Activated T-cell treated with anti-CD3 and anti-CD28 coated beads for 48 hours (primary cell): ENCODE measurements around the gene MMRN2.
"Not testable (repeated sequence)": the region's sequence is repeated elsewhere in the genome, so short reads cannot be mapped to it uniquely, and the experiment has no call there.

Source experiments
- DNase-seq: peaks from one replicate; pipeline ENCODE4 v3.0.0-alpha.2; 2020; ENCODE audit warnings: low read depth

Gene MMRN2

DNA sequence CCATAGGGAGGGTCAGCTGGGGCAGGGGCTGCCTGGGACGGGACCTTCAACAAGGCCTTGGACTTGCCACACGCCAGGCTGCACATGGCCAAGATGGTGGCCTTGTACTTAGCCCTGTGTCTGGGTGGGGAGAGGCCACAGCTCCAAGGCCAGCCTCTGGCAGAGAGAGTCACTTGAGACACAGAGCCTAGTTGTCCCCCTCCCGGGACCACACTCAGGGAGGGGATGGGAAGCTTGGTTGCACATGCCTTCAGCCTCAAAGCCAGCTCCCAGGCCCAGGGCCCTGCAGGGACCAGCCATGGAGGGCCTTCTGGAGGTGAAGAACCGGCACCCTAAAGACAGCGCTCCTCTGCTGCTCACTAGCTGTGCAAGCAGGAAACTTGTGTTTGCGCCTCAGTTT is 16.7 kb downstream of the MMRN2 start:
- DNase-seq = no peak

DNA sequence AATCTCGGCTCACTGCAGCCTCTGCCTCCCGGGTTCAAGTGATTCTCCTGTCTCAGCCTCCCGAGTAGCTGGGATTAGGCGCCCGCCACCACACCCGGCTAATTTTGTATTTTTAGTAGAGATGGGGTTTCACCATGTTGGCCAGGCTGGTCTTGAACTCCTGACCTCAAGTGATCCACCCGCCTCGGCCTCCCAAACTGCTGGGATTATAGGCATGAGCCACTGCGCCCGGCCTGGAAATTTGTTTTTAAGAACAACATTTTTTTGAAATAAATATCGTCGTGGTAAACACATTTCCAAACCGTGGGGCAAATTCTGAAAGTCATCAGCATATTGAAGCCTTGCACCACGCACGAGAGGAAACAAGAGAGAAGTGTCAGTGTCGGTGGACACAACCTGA is 17.3 kb downstream of the MMRN2 start:
- DNase-seq = not testable (repeated sequence)

DNA sequence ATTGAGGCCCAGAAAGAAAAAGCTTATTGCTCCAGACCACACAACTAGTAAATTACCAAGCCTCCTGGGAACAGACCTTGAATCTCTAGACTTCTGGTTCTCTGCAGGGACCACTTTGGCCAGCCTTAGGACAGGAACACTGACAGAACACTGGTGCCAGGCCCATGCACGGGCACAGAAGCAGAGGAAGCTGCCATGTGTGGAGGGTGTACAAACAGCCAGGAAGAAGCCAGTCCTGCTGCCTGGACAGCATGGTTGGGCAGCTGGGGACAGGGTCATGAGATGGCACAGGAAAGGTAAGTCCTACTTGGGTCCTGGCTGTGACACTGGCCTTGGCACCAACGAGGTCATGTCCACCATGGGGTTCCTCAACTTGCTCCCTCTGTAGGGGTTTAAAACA is 19.2 kb downstream of the MMRN2 start:
- DNase-seq = no peak

DNA sequence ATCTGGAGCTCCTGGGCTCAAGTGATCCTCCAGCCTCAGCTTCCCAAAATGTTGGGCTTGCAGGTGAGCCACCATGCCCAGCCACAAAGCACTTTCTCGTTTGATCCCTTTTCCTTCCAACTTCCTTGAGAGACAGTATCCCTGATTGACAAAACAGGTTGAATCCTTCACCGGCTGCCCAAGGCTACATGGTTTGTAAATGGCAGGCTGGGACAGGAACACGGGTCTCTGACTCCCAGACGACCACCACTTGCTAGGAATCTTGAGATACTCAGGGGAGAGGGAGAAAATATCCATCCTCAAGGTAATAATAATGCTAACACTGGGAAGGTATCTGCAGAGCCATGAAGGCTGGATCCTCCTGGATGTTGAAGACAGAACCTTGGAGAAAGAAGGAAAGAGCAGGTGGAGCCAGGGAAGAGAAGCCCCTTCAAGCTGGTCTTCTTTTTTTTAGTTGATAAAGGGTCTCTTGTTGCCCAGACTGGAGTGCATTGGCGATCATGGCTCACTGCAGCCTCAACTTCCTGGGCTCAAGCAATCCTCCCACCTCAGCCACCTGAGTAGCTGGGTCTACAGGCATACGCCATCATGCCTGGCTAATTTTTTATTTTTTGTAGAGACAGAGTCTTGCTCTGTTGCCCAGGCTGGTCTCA is 19.8 kb downstream of the MMRN2 start:
- DNase-seq = no peak

DNA sequence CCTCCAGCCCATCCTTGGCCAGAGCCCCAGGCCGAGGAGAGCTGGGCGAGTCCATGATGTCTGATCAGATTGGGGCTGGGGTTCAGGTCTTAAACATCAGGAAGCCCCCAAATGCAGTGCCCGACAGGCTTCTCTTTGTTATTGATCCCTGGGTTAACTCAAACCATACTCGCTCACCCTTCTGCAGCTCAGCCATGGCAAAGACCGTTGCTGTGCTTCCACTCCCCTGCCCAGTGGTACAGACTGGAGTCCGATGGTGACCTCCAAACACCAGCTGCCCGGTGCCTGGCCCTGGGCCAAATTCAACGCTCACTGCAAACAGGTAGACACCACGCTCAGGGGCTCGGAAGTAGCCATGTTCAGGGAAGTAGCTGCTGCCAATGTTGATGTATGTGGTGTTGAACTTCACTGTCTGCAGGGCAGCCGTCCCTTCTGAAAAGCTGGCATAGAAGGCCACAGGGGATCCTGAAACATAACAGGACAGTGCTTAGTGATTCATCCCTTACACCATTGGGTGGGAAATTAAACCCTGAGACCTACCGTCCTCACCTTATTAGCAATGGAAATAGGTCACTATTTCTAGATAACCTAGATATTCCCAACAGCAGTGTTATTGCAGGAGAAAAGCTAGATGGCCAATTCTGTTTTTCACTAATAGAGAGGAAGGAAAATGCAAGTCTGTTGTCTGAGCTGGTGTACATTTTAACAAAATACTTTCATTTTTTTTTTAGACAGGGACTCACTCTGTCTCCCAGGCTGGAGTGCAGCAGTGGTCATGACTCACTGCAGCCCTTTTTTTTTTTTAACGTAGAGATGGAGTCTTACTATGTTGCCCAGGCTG is 20.5 kb downstream of the MMRN2 start:
- no peak for DNase-seq

DNA sequence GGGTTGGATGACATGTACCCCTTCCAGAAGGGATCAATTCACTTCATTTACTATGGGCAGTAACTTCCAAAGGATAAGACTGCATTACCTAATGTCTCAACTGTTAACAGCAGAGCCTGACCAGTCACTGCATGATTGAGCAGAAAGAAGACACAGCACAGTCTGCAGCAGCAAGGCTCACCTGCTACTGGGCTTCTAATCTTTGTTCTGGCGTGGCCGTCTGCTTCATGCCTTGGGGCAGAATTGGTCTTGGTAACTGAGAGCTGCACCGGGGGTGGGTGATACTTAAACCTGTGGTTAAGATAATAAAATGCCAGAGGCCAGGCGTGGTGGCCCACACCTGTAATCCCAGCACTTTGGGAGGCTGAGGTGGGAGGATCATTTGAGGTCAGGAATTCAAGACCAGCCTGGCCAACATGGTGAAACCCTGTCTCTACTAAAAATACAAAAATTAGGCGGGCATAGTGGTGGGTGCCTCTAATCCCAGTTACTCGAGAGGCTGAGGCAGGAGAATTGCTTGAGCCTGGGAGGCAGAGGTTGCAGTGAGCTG is 23.2 kb downstream of the MMRN2 start:
- not testable (repeated sequence) for DNase-seq

DNA sequence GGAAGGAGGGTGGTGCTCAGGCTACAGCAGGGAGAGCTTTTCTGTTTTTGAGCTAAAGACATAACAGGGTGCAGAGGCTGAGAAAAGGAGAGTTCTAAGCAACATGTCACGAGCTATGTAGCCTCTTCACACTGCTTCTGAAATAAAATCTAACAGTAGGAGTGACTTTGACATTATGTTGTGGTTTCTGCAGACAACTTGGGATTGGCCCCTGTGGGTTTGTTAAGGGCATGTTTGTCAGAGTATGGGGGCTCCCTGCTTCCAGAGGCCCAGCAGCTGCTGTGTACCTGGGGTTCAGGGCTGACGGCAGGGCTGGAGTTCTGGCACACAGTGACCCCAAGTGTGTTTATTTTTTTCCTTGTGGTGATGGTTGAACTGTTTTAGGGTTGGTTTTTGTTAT is 24.7 kb downstream of the MMRN2 start:
- DNase-seq = no peak

DNA sequence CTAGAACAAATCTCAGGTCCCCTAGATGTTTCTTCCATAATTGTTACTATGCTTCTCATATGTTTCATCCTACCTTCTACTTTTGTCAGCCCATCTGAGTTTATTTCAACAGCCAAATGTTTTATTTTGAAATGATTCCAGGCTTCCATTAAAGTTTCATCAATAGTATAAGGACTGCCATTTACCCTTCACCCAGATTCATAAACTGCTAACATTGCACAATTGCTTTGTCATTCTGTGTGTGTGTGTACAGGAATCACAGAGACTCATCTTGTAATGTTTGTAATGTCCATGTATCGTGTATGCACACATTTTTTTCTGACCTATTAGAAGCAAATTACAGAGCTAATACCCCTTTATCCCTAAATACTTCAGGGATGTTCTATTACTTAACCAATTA is 25.5 kb downstream of the MMRN2 start:
- DNase-seq = no peak

DNA sequence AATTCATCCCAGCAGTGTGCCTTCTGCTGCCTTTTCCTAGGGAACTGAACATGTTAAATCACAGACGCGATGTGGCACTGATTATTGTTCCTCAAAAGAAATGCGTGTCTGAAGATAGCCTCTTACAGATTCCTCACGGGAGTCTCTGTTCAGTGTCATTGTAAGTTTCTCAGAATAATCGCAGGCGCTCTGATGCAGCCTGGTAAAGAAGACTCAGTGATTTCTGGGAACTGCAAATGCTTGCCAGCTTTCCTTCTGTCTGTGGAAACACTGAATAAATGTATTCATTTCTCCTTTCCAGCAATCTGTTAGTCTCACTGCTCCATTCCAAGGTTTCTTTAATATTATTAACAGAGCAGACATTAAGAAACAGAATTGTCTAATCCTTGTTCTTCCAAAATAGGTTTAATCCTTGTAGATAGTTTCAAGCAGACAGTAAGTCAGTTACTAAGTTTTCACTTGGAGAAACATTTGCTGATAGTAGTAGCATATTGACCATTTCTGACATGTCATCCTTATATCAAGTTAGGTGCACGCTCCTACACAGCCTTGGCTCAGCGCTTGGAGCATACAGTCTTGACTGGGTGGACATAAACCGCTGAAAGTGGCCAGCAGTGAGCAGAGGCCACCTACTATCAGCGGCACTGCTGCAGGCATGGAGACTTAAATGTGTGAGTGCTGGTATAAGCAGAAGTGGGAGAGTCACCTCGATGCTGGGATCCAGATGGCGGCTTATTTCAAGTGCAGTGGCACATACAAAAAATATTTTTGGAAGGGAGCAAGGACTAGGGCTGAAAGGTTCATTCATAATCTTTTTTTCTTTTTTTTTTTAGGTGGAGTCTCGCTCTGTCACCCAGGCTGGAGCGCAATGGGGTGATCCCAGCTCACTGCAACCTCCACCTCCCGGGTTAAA is 27.7 kb downstream of the MMRN2 start:
- no peak for DNase-seq

DNA sequence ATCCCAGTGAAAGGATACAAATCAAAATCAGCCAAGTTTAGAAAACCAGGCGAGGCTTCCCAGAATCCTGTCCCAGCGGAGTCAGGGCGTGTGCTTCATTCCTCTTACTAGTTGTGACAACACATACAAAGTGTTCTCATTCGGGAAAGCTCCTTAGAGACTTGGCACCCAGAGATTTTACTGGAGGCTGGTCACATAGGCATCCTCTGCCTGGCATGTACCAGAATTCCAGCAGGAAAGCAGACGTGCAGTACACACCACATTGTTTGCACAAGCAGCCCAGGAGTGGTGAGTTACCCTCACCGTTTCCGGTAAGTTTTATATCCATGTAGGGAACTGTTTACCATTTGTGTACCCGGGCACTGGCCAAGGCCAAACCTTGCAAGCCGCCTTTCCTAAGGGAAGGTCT is 34.9 kb downstream of the MMRN2 start:
- no peak for DNase-seq

DNA sequence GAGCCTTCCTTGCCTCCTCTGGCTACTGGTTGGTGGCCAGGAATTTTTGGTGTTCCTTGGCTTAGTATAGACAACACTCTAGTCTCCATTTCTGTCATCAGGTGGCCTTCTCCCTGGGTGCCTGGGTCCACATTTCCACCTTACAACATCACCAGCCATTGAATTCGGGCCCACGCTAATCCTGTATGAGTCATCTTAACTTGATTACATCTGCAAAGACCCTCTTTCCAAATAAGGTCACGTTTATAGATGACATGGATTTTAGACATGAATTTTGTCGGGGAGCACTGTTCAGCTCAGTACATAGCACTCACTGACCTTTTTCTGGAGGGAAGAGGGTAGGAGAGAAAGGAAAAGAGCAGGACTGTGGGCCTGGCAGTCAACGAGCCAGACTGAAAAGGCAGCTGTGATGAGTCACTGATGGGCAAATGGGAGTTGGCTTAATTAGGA is 39.4 kb downstream of the MMRN2 start:
- DNase-seq = no peak

DNA sequence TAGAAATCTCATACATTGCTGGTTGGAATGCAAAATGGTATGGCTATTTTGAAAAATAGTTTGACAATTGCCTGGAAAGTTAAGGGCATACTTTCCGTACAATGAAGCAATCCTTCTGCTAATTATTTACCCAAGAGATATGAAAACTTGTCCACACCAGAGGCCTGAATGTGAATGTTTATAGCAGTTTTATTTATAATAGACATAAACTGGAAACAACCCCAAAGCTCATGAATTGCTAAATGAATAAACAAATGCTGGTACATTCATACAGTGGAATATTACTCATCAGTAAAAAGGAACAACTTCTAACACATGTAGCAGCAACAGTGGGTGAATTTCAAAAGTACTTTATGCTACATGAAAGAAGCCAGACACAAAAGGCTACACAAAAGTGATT is 42.7 kb downstream of the MMRN2 start:
- no peak for DNase-seq

DNA sequence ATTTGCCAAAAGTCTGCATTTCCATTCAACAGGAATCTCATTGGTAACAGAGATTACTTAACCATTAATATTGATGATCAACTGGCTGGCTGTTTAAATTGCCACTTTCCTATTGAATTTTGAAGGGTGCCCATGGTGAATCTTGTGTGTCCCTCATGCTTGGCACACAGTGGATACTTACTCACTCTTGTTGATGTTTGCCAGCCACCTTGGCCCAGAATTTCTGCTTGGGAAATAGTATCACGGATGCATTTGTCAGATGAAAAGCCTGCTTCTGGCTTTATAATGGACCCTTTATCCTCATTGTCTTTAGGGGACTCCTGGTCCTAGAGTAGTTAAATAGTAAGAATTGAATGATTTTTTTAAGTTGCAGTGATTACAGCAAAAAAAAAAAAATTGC is 52.0 kb downstream of the MMRN2 start:
- no peak for DNase-seq

DNA sequence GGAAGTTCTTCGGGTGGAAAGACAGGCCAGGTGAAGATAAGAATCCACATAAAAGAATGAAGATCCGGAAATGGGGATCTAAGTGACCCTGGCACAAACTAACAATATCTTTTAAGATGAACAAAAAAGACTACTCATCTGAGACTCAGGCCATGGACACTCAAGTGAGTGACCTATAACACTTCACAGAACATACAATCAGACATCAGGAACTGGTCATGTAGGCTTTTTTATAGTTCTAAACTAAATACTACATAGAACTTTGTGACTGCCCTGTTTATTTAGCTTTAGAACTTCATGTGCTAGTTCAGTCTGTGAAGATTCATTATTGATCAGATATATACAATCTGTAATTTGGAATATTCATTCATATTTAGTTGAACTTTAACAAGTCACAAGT is 52.8 kb downstream of the MMRN2 start:
- no peak for DNase-seq

DNA sequence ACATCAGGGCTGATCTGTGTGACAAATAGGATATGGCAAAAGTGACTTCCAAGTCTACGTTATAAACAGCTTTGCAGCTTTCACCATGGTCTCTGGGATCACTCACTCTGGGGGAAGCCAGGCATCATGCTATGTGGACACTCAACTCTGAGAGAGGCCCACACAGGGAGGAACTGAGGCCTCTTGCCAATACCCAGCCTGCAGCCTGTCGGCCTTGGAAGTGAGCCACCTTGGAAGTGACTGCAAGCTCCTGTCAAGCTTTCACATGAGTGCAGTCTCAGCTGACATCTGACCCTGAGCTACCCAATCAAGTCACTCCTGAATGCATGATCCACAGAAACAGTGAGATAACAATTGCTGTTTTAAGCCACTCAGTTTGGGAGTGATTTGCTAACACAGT is 56.5 kb downstream of the MMRN2 start:
- no peak for DNase-seq

DNA sequence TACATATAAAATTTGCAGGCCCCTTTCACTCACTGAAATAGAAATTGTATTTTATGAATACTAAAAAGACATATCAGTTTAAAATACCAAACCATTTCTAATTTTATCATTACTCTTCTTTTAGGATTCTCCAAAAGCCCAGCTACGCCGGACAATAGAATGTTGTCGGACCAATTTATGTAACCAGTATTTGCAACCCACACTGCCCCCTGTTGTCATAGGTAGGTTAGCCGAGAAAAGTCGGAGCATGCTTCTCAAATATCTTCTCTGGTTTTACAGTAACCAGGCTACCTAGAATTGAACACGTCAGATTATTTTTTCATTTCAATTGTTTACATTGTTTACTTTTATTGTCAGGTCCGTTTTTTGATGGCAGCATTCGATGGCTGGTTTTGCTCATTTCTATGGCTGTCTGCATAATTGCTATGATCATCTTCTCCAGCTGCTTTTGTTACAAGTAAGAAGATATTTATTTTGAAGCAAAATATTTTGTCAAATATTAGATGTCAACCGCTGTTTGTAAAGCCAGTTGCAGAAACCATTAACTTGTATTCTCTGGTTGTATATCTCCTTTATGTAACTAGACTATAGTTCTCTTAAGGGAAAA is 57.6 kb downstream of the MMRN2 start:
- DNase-seq = peak; percentile 3

DNA sequence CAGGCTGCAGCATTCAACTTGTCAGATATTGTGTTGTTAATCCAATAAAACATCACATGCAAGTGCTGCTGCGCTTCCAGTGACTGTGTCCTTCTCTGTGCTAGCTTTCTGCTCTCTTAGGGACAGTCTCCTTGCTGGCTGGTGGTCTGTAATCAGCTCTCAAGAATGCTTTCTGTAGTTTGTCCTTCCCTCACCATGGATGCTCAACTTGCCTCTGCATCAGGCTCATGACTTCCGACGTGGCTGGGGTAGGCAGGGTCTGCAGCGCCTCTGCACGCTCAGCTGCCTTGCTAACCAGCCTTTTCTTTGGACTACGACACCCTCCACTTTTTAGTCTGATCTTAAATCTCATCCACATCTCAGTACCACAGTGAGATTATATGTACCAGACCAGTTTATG is 58.3 kb downstream of the MMRN2 start:
- DNase-seq = no peak

DNA sequence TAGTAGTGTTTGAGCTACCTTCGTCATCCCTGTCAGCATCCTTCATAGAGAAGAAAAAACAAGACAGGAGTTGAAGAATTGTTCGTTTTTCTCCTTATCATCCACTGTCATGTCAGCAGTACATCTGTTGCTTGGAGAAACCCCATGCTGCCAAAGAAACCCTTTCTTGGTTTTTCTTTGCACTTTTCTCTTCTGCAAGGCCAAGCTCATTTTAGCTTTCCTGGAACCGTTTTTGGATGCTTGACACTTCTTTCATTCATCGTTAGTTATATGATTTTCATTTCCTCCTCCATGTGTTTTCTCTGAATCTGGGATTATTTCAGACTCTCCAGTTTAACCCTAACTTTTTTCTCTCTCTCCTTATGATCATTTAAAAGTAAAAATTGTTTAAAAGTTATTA is 58.9 kb downstream of the MMRN2 start:
- DNase-seq = no peak

DNA sequence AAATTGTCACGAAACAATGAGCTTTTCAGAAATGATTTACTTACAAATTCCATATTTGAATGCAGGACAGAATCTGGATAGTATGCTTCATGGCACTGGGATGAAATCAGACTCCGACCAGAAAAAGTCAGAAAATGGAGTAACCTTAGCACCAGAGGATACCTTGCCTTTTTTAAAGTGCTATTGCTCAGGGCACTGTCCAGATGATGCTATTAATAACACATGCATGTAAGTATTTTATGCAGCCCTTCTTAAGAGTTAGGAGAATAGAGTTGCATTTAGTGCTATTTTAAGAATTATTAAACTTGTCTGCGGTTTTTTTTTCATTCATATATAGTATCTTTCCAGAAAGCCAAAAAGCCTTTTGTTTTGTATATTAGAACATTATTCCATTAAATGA is 67.4 kb downstream of the MMRN2 start:
- DNase-seq = no peak

DNA sequence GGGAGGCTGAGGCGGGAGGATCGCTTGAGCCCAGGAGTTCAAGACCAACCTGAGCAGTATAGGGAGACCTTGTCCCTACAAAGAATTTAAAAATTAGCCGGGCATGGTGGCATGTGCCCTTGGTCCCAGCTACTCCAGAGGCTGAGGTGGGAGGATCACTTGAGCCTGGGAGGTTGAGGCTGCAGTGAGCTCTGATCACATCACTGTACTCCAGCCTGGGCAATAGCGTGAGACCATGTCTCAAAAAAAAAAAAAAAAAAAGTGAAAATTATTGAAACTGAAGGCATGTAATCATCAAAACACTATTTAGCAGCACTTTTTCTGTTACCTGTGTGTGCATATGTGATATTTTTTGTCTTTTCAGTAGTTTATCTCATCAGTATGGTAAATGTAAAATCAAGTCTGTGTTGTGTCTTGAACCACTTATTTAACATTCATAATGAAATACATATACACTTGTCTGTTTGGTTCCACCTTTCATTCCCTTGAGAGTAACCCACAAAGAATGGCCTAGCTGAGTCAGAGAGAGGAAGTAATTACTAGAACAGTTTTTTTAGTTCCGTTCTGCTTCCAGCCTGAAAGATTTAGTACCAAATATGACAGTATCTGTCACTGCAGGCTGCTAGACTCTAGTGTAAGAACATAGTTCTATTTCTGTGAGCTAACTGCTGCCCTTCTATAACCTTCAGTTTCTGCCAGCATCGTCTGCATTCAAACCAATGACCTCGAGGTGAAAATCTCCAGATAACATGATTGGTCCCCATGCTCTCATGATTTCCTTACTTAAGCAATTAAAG is 68.6 kb downstream of the MMRN2 start:
- no peak for DNase-seq
